Neural progenitor cell (in vitro differentiated cells): ENCODE measurements around the gene ZFR2.

Experiments
- EZH2 ChIP-seq: fragments of 200-600 bp; sonication (generic); IDR thresholded peaks from 2 replicates; pipeline ENCODE4 v1.6.1; 2017; ENCODE audit warnings: antibody characterized with exemption, mild to moderate bottlenecking, moderate library complexity
- TF ChIP-seq, protein P1 (sequence below): fragments of 200-600 bp; sonication (generic); IDR thresholded peaks from 2 replicates; pipeline ENCODE4 v1.5.1; 2017; ENCODE audit warnings: antibody characterized with exemption, mild to moderate bottlenecking

DNA sequence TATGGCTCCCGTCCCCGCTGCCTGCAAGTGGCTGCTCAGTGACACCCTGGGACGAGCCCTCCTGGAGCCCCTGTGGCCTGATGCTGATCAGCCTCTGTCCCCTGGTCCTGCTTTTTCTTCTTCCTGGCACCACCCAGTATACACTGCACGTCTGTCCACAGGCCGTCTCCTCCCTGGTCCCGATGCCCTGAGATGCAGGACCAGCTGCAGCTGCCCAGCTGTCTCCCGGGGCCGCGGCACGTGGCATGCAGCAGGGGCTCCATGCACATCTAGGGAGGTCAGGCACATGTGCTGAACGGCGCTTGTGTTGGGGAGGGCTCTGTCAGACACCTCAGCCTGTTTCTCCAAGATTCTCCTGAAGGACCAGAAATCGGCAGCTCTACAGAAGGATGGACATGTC is 30.2 kb downstream of the ZFR2 start:
- TF ChIP-seq, protein P1, sequence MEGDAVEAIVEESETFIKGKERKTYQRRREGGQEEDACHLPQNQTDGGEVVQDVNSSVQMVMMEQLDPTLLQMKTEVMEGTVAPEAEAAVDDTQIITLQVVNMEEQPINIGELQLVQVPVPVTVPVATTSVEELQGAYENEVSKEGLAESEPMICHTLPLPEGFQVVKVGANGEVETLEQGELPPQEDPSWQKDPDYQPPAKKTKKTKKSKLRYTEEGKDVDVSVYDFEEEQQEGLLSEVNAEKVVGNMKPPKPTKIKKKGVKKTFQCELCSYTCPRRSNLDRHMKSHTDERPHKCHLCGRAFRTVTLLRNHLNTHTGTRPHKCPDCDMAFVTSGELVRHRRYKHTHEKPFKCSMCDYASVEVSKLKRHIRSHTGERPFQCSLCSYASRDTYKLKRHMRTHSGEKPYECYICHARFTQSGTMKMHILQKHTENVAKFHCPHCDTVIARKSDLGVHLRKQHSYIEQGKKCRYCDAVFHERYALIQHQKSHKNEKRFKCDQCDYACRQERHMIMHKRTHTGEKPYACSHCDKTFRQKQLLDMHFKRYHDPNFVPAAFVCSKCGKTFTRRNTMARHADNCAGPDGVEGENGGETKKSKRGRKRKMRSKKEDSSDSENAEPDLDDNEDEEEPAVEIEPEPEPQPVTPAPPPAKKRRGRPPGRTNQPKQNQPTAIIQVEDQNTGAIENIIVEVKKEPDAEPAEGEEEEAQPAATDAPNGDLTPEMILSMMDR, result no peak
- no peak for TF ChIP-seq EZH2
